ENCODE measurements around the gene LRRK1.

The LRRK1 gene

GRCh38 chr15:101009176-101009575, 90.0 kb downstream of the LRRK1 start:
- no peak for DNase-seq

GRCh38 chr15:101010781-101011180, 91.6 kb downstream of the LRRK1 start:
- no peak for DNase-seq

GRCh38 chr15:101012326-101013200, 93.4 kb downstream of the LRRK1 start:
- DNase-seq = no peak

DNA sequence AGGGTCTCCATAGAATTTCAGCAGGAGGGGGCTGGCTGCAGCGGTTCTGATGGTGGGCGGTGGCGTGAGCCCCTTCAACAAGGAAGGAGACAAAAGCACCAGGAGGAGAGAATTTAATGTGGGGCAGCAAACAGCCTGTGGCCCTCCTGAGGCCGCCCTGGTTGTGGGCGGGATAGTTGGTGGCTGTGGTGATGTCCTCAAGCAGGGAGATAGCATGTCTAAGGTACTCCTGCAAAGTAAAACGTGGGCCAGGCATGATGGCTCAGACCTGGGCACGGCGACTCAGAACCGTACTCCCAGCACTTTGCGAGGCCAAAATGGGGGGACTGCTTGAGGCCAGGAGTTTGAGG, 94.0 kb downstream of the LRRK1 start:
- no peak for DNase-seq

- no peak for DNase-seq
Measured at GRCh38 chr15:101013769-101014675, 94.9 kb downstream of the LRRK1 start.

- peak; percentile 79 for DNase-seq
Measured at GRCh38 chr15:101014921-101015841, 96.0 kb downstream of the LRRK1 start.

DNA sequence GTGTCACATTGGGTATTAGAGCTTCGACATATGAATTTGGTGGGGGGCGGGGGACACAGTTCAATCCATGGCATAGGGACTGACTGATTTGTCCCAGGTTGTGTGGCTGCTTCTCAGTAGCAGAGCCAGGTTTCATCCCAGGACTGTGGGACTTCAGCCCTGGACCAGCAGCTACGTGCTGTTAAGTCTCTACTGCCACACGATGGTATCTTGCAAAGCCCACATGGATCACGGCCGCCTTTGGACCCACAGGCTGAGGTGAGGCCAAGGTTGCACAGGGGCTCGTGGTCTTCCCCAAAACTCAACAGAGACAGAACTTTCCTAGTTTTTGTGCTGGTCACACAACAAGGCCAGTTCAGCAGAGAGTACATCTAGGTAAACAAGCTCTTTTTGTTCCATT, 97.4 kb downstream of the LRRK1 start:
- no peak for DNase-seq

GRCh38 chr15:101017093-101017754, 98.1 kb downstream of the LRRK1 start:
- DNase-seq = no peak

GRCh38 chr15:101018016-101018415, 98.9 kb downstream of the LRRK1 start:
- DNase-seq = no peak

GRCh38 chr15:101018450-101018849, 99.3 kb downstream of the LRRK1 start:
- no peak for DNase-seq

DNA sequence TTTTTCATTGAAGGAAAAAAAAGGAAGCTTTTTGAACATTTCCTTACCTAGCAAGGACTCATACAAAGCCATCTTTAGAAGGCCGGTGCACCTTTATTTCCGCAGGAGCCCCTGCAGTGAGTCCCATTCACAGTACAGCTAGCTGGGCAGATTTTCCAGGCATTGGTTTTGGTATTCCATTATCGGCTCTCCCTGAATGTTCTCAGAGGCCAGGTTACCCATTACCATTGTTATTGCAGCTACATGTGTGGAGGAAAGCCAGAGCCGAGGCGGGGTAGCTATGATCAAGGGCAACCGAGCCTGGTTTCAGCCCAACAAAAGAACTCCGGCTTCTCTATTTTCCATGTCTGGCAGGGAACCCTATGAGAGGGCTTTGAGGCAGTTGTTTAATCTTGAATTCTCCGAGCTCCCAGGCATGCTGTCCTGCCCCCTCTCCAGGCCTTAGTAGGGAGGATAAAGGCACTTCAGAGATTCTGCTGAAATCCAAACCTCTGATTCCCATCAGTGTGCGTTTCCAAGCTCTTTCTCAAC, 100.3 kb downstream of the LRRK1 start:
- no peak for DNase-seq

DNA sequence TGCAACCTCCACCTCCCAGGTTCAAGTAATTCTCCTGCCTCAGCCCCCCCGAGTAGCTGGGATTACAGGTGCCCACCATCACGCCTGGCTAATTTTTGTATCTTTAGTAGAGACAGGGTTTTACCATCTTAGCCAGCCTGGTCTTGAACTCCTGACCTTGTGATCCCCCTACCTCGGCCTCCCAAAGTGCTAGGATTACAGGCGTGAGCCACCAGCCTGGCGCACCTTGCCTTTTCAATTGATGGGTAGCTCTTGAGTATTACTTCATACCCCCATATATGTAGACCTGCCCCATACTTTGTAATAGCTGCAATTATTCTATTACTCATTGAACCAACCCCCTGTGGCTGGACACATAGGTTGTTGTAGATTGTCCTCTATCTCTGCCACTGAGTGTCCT, 101.3 kb downstream of the LRRK1 start:
- no peak for DNase-seq

GRCh38 chr15:101020945-101021344, 101.8 kb downstream of the LRRK1 start:
- DNase-seq = no peak

GRCh38 chr15:101022306-101022705, 103.1 kb downstream of the LRRK1 start:
- DNase-seq = no peak

DNA sequence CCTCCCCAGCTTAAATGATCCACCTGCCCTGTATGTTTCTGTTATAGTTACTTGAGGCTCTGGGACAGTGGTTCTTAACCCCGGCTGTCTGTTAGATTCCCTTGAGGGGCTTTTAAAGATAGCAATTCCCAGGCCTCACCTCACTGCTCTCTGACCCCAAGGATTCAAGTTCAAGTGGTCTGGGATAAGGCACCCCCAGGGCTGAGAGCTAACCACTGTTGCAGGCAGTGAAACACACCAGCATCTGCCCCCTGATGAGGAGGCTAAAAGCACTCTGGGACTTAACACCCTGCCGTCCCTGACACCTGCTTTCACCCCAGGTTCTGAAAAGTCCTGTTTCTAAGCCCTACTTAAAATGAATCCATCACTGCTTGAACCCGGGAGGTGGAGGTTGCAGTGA, 103.7 kb downstream of the LRRK1 start:
- DNase-seq = no peak

GRCh38 chr15:101023501-101024072, 104.4 kb downstream of the LRRK1 start:
- no peak for DNase-seq

DNA sequence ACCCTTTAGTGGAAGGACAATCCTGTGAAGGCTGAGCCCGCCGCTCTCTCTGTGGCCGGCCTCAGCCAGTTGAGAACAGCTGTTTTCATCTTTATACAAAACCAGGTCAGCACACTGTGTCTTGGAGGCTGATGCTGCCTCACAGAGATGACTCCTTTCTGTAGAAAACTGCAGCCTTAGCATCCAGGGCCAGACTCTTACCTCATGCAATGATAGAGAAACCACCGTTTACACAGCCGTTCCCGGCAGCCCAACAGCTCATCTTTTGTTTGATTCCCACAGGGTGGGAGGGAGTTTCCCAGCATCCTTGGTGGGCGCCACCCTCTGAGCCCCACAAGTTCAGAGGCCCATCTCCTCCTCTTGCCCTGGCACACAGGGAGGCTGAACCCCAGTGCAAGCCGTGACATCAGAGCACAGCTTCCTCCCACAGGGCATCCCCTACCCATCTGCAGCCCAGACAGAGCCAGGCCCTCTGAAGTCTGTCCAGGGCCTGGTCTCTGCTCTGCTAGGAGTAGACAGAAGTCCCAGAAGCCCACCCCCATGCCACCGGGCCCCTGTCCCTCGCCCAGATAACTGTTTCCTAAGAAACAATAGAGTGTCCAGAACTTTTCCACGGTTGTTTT, 105.0 kb downstream of the LRRK1 start:
- no peak for DNase-seq

DNA sequence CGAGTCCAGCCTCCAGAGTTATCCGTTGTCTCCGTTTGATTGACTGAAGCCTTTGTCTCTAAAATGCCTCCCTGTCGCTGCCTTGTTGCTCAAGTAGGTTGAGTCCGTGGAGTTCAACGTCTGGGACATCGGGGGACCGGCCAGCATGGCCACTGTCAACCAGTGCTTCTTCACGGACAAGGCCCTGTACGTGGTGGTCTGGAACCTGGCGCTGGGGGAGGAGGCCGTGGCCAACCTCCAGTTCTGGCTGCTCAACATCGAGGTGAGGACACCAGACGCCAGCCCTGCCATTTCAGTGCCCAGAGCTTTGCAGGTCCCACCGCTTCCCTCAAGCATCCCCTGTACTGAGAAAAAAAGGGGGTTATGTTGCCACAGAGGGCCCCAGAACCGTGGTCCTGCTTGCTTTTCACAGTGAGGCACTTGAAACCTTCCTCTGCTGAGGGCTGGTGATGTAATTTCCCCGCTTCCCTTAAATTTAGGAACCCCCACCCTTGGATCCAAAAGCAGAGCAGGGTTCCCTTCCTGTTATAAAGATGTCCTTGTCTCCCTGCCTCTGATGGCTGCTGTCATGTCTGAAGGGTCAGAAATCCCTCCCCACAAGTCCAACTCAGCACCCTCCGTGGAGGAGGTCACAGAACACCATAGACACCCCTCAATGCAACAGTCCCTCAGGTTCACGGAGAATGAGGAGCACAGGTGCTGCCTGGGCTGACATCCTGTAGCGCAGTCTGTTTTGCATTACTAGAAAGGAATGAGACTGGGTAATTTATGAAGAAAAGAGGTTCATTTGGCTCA, 105.7 kb downstream of the LRRK1 start:
- DNase-seq = no peak

GRCh38 chr15:101025501-101025885, 106.3 kb downstream of the LRRK1 start:
- no peak for DNase-seq

DNA sequence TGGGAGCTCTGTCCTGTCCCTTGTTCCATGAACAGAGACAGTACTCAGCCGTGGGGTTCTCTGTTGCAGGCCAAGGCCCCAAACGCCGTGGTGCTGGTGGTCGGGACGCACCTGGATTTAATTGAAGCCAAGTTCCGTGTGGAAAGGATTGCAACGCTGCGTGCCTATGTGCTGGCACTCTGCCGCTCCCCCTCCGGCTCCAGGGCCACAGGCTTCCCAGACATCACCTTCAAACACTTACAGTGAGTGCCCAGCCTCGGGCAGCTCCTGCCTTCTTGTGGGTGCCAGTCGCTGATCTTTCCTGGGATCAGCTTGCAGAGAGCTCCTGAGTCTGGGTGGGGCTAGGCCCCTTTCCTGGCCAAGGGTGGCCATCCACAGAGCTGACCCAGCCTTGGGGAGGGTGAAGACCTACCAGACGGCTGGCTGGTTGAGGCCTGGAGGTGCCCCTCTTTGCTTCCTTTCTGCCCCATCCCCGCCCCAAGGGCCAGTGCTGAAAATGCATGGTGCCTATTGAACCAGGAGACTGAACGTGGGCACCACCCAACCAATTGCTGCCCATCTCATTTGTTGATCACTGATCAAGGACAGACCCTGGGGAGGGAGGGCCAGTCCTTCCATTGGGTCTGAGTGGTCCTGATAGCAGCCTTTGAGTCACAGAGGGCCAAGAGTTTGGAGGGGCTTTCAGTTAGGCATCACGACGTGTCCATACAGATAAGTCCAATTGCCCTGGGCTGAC, 106.9 kb downstream of the LRRK1 start:
- DNase-seq = no peak

All from stimulated activated CD4-positive, alpha-beta T cell treated with anti-CD3 and anti-CD28 coated beads, Interleukin-4, amount 100 ng/mL, for 24 hours (primary cell).